Measurements from ENCODE around the gene EEFSEC.

Gene EEFSEC

GRCh38 chr3:128449111-128449638 is 295.9 kb downstream of the EEFSEC start:
- DNase-seq (ENCODE audit: low read depth), result no peak

- DNase-seq (ENCODE audit: low read depth), result no peak
Measured at GRCh38 chr3:128452120-128452519, 298.8 kb downstream of the EEFSEC start.

- DNase-seq (ENCODE audit: low read depth), result no peak
Measured at GRCh38 chr3:128452678-128453275, 299.5 kb downstream of the EEFSEC start.

GRCh38 chr3:128453501-128454309 is 300.4 kb downstream of the EEFSEC start:
- DNase-seq (ENCODE audit: low read depth), result no peak

GRCh38 chr3:128454310-128454618 is 301.0 kb downstream of the EEFSEC start:
- no peak for DNase-seq (ENCODE audit: low read depth)

- no peak for DNase-seq (ENCODE audit: low read depth)
Measured at GRCh38 chr3:128455116-128455515, 301.8 kb downstream of the EEFSEC start.

- no peak for DNase-seq (ENCODE audit: low read depth)
Measured at GRCh38 chr3:128455786-128456748, 302.8 kb downstream of the EEFSEC start.

- no peak for DNase-seq (ENCODE audit: low read depth)
Measured at GRCh38 chr3:128456776-128457715, 303.8 kb downstream of the EEFSEC start.

- no peak for DNase-seq (ENCODE audit: low read depth)
Measured at GRCh38 chr3:128457937-128458336, 304.7 kb downstream of the EEFSEC start.

Data from stimulated activated CD4-positive, alpha-beta T cell treated with anti-CD3 and anti-CD28 coated beads, Interleukin-2, amount 100 ng/mL, for 4 hours (primary cell).